HG03457 (cell line): Measurements from ENCODE around the gene ABCC2.
"Not testable (repeated sequence)": the region's sequence is repeated elsewhere in the genome, so short reads cannot be mapped to it uniquely, and the experiment has no call there.

Experiments used
- ATAC-seq: cut with Tn5 transposase; IDR thresholded peaks from one replicate; pipeline ENCODE4 v1.9.1; 2021; ENCODE audit warnings: moderate number of reproducible peaks; ENCODE audit not compliant: unreplicated experiment

The ABCC2 gene

GRCh38 chr10:99782447-99783286 lies at the start of gene ABCC2:
Gene ABCC2 (plus strand): TSS chr10:99782640. CDS start chr10:99782845, 205 bp downstream.
- ATAC-seq: no peak

- ATAC-seq: no peak
Measured at GRCh38 chr10:99733366-99733765, 49.1 kb upstream of the ABCC2 start.

DNA sequence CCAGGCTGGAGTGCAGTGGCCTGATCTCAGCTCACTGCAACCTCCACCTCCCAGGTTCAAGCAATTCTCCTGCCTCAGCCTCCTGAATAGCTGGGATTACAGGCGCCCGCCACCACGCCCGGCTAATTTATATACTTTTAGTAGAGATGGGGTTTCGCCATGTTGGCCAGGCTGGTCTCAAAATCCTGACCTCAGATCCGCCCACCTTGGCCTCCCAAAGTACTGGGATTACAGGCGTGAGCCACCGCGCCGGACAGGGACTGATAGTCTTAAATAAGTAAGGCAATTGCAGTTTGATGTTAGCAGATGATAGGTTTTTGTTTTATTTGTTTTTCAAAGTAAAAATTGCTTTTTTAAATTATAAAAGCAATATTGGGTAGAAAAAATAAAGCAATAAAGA lies 48.3 kb upstream of the ABCC2 start:
- not testable (repeated sequence) for ATAC-seq

DNA sequence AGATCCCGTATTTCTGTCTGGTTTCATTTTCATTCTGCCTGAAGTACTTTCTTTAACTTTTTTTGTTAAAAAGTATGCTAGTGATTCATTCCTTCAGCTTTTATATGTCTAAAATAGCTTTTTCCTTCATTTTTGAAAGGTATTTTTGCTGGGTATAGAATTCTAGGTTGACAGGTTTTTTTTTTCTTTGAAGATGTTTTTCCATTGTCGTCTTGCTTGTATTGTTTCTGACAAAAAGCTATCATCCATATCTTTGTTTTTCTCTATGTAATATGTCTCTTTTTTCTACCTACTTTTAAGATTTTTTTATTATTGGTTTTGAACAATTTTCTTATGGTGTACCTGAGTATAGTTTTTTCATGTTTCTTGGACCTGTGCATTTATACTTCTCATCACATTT lies 42.2 kb upstream of the ABCC2 start:
- ATAC-seq: no peak

- ATAC-seq: no peak
Measured at GRCh38 chr10:99740933-99741559, 41.4 kb upstream of the ABCC2 start.

GRCh38 chr10:99742254-99742653 lies 40.2 kb upstream of the ABCC2 start:
- no peak for ATAC-seq

GRCh38 chr10:99742701-99743100 lies 39.7 kb upstream of the ABCC2 start:
- no peak for ATAC-seq

DNA sequence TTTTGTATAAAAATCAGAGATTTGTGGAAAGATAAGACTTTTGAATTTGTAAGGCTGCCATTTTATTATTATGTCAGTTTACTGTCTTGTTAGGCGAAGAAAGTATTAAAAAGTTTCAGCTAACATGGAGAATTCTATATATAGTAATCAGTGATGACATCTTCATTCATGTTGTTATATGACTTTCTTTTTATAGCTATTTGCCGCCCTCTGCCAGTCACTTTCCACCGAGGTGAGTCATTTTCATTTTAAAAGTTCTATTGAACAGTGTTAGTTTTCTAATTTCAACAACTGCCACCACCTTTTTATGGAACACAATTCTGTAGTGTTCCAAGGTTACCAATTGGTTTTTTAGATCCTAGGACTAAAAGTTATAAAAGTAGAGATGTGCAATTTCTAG lies 38.6 kb upstream of the ABCC2 start:
- ATAC-seq: no peak

- ATAC-seq: not testable (repeated sequence)
Measured at GRCh38 chr10:99746166-99746565, 36.3 kb upstream of the ABCC2 start.

GRCh38 chr10:99748823-99749451 lies 33.5 kb upstream of the ABCC2 start:
- ATAC-seq: no peak

DNA sequence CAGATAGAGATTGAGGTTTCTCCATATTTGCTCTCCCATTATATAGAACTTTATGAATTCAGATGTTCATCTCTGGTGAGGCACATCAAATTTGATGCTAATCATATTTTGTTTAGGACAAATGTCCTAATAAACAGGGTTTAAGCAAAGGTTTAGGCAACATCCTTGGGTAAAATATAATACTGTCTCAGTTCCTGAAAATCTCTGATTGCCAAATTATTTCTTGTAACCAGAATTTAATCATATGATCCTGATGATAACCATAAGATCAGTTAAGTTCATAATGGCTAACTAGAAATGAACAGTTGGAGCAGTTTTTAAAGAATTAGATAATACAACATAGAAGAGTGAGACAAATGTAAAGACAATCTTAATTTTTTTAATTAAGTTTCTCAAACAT lies 31.8 kb upstream of the ABCC2 start:
- no peak for ATAC-seq

- ATAC-seq: no peak
Measured at GRCh38 chr10:99754670-99755069, 27.8 kb upstream of the ABCC2 start.

DNA sequence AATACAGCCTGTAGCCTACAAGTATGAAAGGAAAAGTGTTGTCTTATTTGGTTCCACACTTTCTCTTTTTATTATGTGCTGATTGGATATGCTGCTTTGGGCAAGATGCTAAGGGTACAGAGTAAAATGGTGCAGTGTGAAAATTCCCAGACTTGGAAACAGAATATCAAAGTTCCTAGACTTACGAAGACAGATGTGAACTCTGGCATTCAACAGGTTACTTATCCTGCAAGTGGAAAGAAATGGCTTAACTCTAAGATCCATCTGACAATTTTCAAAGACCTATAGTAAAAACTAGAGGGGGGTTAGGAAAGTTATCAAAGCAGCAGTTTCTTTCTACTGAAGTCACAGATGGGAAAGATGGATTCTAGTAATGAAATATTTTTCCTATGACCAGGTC lies 26.3 kb upstream of the ABCC2 start:
- ATAC-seq: no peak

DNA sequence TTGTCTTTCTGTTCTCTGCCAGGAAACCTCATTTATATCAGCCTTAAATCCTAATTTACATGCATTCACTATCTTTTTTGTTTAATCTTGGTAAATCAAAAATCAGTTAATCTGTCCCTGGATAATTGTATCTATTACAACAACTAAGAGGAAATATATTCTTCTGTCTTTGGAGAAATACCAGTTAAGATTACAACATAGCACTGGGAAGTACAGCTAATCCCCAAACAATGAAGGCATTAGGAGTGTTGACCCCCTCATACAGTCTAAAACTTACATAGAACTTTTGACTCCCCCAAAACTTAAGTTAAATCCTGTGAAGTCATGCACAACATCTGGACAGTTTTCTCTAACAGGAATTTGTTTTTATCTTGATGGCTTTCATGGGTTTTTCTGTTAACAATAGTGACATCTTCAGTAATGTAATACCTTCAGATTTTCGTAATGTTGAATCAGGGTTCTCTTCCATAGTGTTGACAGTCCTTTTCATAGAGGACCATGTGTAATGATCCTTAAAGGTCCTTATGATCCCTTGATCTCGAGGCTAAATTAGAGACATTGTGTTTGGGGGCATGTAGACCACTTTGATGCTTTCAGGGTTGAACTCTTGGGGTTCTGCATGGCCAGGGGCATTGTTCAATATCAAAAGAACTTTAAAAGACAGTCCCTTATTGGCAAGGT lies 24.1 kb upstream of the ABCC2 start:
- no peak for ATAC-seq

DNA sequence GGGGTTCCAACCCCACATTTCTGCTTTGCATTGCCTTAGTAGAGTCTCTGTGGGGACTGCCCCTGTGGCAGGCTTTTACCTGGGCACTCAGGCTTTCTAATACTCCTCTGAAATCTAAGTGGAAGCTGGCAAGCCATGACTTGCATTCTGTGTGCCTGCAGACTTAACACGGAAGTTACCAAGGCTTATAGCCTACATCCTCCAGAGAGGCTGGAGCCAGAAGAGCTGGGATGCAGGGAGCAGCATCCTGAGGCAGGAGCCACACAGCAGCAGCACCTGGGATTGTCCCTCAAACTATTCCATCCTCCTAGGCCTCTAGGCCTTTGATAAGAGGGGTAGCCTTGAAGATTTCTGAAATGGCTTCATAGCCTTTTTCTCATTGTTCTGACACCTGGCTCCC lies 22.1 kb upstream of the ABCC2 start:
- no peak for ATAC-seq

GRCh38 chr10:99761365-99761764 lies 21.1 kb upstream of the ABCC2 start:
- ATAC-seq: no peak

- no peak for ATAC-seq
Measured at GRCh38 chr10:99765672-99766301, 16.7 kb upstream of the ABCC2 start.

- ATAC-seq: no peak
Measured at GRCh38 chr10:99766302-99766681, 16.1 kb upstream of the ABCC2 start.

- ATAC-seq: no peak
Measured at GRCh38 chr10:99767901-99768300, 14.5 kb upstream of the ABCC2 start.

DNA sequence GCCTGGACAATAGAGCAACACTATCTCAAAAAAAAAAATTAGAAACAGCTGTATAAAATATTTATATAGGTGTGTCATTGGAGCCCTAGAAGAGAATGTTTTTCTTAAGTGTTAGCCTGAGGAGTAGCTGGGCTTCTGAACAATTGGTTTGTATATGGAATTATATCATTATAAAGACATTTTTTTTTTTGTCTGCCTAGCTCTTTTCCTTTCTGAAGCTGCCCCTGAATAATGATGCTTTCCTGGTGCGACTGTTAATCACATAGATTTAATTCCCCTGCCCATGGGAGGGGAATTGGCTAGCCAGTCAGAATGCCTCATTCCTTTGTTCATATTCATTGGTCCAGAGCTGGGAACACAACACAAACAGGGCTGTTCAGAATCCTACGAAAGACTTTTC lies 13.9 kb upstream of the ABCC2 start:
- ATAC-seq: no peak

- ATAC-seq: no peak
Measured at GRCh38 chr10:99769706-99770105, 12.7 kb upstream of the ABCC2 start.
